ENCODE results near the gene PYHIN1. TPM values are rescaled to one million over a fixed set of nuclear protein-coding genes. Genes with fewer than 3 reads are reported as not detected.

PYHIN1 gene
- total RNA-seq, 1 donor from 2014 or later = 0.18 TPM

- ATAC-seq (no peak), DNase-seq (ENCODE audit: low spot score) (no peak)
Measured at GRCh38 chr1:159011751-159012150, 80.4 kb downstream of the PYHIN1 start.

GRCh38 chr1:159012495-159012894 is 81.1 kb downstream of the PYHIN1 start:
- ATAC-seq (peak; percentile 40), DNase-seq (ENCODE audit: low spot score) (no peak)

DNA sequence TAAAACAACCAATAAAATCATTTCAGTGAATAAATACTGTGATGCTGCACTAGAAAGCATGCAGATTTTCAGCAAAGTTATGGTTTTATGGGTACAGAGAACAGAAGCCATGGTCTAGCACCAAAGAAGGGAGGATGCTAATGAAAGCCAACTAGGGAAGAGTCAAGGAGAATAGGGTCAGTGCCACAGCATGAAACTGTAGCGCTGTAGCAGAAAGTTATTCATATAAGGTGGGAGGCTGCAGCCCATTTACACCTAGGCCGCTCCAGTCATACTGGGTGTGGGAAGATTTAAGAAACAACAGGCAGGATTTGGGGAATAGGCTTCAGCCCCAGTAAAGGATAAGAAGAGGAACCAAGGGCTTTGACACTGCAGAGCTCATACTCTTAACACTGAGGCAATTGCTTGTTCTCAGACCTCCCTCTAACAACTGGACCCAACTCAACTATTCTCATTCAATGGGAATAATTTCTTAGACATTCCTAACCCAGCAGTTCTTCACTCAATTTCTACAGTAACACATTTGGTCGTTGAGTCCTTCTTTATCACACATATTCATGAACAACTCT is 82.7 kb downstream of the PYHIN1 start:
- ATAC-seq (no peak), DNase-seq (ENCODE audit: low spot score) (no peak)

DNA sequence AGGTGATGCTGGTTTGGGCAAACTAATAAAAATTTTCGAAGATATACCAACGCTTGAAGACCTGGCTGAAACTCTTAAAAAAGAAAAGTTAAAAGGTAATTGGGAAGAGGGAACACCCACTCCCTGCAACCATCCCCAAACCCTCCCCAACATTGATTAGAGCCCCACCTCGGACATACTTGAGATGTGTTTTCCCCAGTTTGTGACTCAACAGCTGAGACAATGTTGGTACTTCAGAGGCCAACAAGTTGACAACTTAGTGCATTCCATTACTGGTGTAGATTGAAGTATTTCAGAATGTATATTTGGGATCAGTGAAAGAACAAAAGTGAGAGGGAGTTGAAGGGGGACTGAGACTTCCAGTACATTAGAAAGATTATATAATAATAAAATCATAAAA is 83.5 kb downstream of the PYHIN1 start:
- no peak for ATAC-seq
- DNase-seq (ENCODE audit: low spot score) = no peak

GRCh38 chr1:159015440-159015909 is 84.1 kb downstream of the PYHIN1 start:
- peak; percentile 85 for ATAC-seq

DNA sequence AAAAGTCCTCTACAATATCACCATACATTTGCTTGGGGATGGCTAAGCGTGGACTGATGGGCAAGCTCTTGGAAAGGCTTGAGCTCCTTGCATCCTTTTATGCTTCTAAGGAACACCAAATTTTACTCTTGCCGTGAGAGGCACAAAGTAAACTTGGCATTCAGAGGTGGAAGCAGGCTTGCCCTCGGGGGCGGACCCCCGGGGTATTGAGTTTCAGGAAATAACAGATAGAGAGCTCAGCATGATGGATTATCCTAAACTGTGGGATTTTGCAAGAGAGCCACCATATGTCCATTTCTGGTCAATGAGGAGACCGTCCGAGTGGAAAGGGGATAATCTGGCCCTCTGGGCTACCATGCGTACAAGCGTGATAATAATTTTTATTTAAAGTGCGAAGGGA is 92.4 kb downstream of the PYHIN1 start:
- DNase-seq (ENCODE audit: low spot score) = no peak
- no peak for ATAC-seq

More at GRCh38 chr1:159015440-159015909, 84.1 kb downstream of the PYHIN1 start:
- DNase-seq (ENCODE audit: low spot score) = no peak

- ATAC-seq = no peak
- no peak for DNase-seq (ENCODE audit: low spot score)
Measured at GRCh38 chr1:159025043-159025442, 93.7 kb downstream of the PYHIN1 start.

Other genes starting within 250 kb of the PYHIN1 start
- gene SPTA1, start 244.8 kb upstream of the PYHIN1 start, total RNA-seq = 0.88 TPM
- not detected for gene OR6K2, start 230.9 kb upstream of the PYHIN1 start, total RNA-seq
- not detected for gene OR6K3, start 210.8 kb upstream of the PYHIN1 start, total RNA-seq
- gene OR6K6, start 176.8 kb upstream of the PYHIN1 start, total RNA-seq = not detected
- gene OR6N1, start 159.4 kb upstream of the PYHIN1 start, total RNA-seq = not detected
- gene OR6N2, start 150.3 kb upstream of the PYHIN1 start, total RNA-seq = not detected
- gene MNDA, start 100.2 kb upstream of the PYHIN1 start, total RNA-seq = 0.53 TPM
- 5.2 TPM for gene IFI16, start 78.4 kb downstream of the PYHIN1 start, total RNA-seq
- gene AIM2, start 145.2 kb downstream of the PYHIN1 start, total RNA-seq = 0.23 TPM
- 0.20 TPM for gene CADM3, start 240.1 kb downstream of the PYHIN1 start, total RNA-seq